Right ventricle myocardium superior (tissue), 1 donor: ENCODE data around the gene RAB8A. TPM values are rescaled to one million over a fixed set of nuclear protein-coding genes. Genes with fewer than 3 reads are reported as not detected.

Experiments
- ATAC-seq: fragments of 200-7000 bp; cut with Tn5 transposase; one replicate; pipeline ENCODE4 v1.9.1; 2020; ENCODE audit warnings: mild to moderate bottlenecking; ENCODE audit not compliant: poor library complexity
- DNase-seq: peaks from one replicate; pipeline ENCODE4 v3.0.0-alpha.2; 2020
- intact Hi-C: fragments of 100-400 bp; cut with DNase I; formaldehyde crosslinking; loops from one replicate; pipeline ENCODE4 v1.11.2; 2022
- total RNA-seq: library from RNA; stranded (reverse); fragmentation: NEBNext Ultra II Directional; extraction: Animal tissue kit (Norgen Biotek cat#: 25700); gene quantifications from one replicate; pipeline ENCODE4 v1.2.1, GENCODE V29; 2021
- donor health status: DM: no; HTN: yes; CAD: no; lungs with severe emphysema.

The RAB8A gene
- total RNA-seq, 1 donor from 2014 or later, result 16.8 TPM

DNA sequence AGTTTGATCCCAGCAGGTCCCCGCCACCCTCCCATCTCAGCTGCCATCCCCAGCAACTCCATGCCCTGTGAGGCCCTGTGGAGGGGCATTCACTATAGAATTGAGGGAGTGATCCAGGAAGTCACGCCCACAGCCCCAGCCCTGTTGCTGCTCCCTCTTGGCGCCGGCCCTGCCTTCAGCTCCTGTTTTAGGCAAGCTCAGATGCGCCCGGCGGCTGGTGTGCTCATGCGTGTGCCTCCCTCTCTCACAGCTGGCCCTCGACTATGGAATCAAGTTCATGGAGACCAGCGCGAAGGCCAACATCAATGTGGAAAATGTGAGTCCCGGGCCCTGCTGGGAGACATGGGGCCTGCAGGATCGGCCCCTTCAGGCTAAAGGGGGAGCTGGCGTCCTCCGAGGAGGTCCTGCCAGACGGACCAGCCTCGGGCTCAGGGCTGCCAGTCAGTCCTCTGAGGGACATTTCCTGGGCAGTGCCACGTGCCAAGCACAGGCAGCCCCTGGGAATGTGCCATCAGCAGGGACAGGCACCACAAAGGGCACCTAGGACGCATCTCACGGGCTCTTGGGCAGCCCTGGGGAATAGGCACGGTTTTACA, 16.2 kb downstream of the RAB8A start:
- intact Hi-C loops, result no loop called here
- ATAC-seq, result no peak
- DNase-seq, result no peak

- intact Hi-C loops, result no loop called here
- no peak for DNase-seq
- no peak for ATAC-seq
Observed at GRCh38 chr19:16131648-16132047, 20.0 kb downstream of the RAB8A start.

DNA sequence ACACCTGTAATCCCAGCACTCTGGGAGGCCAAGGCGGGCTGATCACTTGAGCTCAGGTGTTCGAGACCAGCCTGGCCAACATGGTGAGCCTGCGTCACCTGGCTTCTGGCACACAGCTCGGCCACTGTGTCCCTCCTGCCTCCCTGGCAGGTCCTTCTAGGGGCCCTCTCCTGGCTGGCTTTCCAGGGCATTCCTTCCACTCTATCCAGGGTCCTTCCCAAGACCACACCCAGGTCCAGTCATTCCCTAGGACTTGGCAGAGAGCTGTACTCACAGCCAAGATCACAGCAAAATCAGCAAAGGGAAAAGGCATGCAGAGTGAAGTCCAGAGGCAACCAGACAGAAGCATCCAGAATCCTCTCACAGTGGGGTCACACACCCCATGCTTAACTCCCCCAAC, 22.1 kb downstream of the RAB8A start:
- no peak for ATAC-seq
- intact Hi-C loops, result no loop called here
- no peak for DNase-seq

GRCh38 chr19:16134510-16134909, 22.8 kb downstream of the RAB8A start:
- ATAC-seq, result no peak
- DNase-seq, result no peak
- intact Hi-C loops, result no loop called here

GRCh38 chr19:16135430-16136127, 23.9 kb downstream of the RAB8A start:
- ATAC-seq (no peak), DNase-seq (no peak)
- intact Hi-C loops, result no loop called here

- intact Hi-C loops, result no loop called here
- ATAC-seq (peak; percentile 76), DNase-seq (no peak)
Observed at GRCh38 chr19:16136185-16136999, 24.7 kb downstream of the RAB8A start.

DNA sequence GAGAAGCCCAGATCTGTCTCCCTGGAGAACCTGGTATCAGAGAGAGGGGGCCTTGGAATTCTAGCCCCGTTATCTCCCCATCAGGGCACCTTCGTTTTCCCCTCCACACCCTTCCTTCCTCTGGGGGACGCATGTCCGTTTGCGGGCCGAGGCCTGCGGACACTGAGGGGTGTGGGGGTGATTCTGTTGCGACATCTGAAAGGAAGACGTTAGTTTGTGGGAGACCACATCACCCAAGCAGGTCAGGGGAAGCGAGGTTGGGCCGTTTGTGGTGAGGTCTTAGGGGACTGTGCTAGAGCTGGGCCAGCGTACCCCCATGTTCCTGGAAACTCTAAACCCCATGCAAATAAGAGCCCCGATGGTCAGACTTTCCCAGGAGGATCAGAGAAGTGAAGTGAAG, 28.1 kb downstream of the RAB8A start:
- DNase-seq (no peak), ATAC-seq (no peak)
- intact Hi-C loops, result no loop called here

GRCh38 chr19:16141043-16141442, 29.4 kb downstream of the RAB8A start:
- intact Hi-C loops, result no loop called here
- ATAC-seq (no peak), DNase-seq (no peak)

- ATAC-seq (no peak), DNase-seq (no peak)
- intact Hi-C loops, result no loop called here
Observed at GRCh38 chr19:16142032-16142580, 30.4 kb downstream of the RAB8A start.

GRCh38 chr19:16143399-16144215, 31.9 kb downstream of the RAB8A start, which contains the start of gene HSH2D:
TSS of gene HSH2D (plus strand) at chr19:16143685. CDS start at chr19:16148751, 5,066 bp downstream.
- intact Hi-C loops, result no loop called here
- DNase-seq, result peak; percentile 75
- ATAC-seq, result peak; percentile 59

GRCh38 chr19:16144216-16144581, 32.5 kb downstream of the RAB8A start:
- intact Hi-C loops, result no loop called here
- DNase-seq (no peak), ATAC-seq (no peak)

- DNase-seq (no peak), ATAC-seq (no peak)
- intact Hi-C loops, result no loop called here
Observed at GRCh38 chr19:16146112-16146511, 34.4 kb downstream of the RAB8A start.

GRCh38 chr19:16148443-16149229, 36.9 kb downstream of the RAB8A start:
- intact Hi-C loops, result no loop called here
- ATAC-seq, result no peak

GRCh38 chr19:16153582-16154336, 42.1 kb downstream of the RAB8A start:
- no peak for ATAC-seq
- intact Hi-C loops, result no loop called here
- DNase-seq, result no peak

More at GRCh38 chr19:16148443-16149229, 36.9 kb downstream of the RAB8A start:
- no peak for DNase-seq

DNA sequence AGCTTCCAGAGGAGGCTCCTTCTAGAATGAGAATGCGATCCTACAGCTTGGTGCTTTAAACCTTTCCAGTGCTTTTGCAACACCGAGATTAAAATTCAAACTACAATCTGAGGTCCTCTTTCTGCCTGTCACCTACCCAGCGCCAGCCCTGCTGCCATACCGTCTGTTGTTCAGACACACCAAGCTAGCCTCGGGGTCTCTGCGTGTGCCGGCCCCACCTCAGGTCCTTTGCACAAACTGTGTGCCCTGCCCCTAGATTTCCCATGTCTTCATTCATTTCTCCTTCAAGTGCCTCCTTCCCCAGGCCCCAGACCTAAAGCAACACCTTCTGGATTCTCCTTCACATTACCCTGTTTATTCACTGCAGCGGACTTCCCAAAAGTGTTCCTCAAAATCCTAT, 42.9 kb downstream of the RAB8A start:
- no peak for ATAC-seq
- intact Hi-C loops, result no loop called here

GRCh38 chr19:16155128-16155527, 43.4 kb downstream of the RAB8A start:
- DNase-seq (no peak), ATAC-seq (no peak)
- intact Hi-C loops, result no loop called here

More for the DNA sequence above, 42.9 kb downstream of the RAB8A start:
- DNase-seq, result no peak

DNA sequence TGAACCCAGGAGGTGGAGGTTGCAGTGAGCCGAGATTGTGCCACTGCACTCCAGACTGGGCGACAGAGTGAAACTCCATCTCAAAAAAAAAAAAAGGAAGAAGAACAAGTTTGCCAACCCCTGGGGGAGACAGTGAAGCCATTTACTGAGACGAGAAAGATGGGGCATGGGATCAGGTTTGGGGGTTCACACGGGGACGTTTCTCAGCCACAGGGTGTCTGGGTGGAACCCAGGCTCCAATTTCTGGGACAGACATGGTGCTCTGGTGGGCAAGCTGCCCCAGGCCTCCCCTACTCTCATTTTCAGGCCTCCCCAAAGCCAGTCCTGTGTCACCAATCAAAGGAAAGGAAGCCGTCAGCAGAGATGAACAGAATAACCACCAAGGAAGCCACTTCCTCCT, 45.2 kb downstream of the RAB8A start:
- ATAC-seq (no peak), DNase-seq (no peak)
- intact Hi-C loops, result no loop called here
